ENCODE data around the gene MRPS2. TPM values are rescaled to one million over a fixed set of nuclear protein-coding genes. Genes with fewer than 3 reads are reported as not detected.

Gene MRPS2
- total and polyA plus RNA-seq, 10 of the 15 experiments (the other 5 are each of a cell fraction or from before 2014, with no cell fraction given) = 3.3 to 103 (median 69.5) TPM

DNA sequence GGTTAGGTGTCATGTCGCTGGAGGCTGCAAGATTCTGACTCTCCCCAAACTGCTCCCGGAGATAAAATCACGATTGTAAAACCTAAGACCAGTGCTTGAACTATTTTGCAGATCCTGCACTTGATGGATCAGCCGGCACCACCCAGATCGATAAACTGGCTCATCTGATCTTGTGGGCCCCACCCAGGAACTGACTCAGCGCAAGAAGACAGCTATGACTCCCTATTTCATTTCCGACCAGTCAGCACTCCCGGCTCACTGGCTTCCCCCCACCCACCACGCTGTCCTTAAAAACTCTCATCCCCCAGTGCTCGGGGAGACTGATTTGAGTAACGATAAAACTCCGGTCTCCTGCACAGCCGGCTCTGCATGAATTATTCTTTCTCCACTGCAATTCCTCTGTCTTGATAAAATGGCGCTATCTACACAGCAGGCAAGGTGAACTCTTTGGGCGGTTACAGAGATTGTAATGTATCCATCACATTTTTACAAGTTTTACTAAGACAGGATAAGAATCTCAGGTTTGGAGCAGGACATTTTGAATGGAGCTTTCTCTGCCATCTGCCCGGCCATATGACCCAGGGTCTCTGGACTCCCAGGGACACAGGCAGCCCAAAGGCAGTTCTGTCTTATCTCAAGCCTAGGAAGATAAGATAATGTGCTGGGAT, 31.5 kb upstream of the MRPS2 start (continued):
- TF ChIP-seq, protein P1, sequence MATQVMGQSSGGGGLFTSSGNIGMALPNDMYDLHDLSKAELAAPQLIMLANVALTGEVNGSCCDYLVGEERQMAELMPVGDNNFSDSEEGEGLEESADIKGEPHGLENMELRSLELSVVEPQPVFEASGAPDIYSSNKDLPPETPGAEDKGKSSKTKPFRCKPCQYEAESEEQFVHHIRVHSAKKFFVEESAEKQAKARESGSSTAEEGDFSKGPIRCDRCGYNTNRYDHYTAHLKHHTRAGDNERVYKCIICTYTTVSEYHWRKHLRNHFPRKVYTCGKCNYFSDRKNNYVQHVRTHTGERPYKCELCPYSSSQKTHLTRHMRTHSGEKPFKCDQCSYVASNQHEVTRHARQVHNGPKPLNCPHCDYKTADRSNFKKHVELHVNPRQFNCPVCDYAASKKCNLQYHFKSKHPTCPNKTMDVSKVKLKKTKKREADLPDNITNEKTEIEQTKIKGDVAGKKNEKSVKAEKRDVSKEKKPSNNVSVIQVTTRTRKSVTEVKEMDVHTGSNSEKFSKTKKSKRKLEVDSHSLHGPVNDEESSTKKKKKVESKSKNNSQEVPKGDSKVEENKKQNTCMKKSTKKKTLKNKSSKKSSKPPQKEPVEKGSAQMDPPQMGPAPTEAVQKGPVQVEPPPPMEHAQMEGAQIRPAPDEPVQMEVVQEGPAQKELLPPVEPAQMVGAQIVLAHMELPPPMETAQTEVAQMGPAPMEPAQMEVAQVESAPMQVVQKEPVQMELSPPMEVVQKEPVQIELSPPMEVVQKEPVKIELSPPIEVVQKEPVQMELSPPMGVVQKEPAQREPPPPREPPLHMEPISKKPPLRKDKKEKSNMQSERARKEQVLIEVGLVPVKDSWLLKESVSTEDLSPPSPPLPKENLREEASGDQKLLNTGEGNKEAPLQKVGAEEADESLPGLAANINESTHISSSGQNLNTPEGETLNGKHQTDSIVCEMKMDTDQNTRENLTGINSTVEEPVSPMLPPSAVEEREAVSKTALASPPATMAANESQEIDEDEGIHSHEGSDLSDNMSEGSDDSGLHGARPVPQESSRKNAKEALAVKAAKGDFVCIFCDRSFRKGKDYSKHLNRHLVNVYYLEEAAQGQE (IDR thresholded peaks at IDR 0.05; ENCODE audit: low read depth, low read length) = no peak
- no peak for TF ChIP-seq JUND (IDR thresholded peaks at IDR 0.05; ENCODE audit: low read depth, low read length)
- TF ChIP-seq TAF1 (IDR thresholded peaks at IDR 0.05; ENCODE audit: borderline replicate concordance, low read depth, low read length) = no peak
- no peak for TF ChIP-seq LARP7 (IDR thresholded peaks at IDR 0.05)
- TF ChIP-seq, protein P2, sequence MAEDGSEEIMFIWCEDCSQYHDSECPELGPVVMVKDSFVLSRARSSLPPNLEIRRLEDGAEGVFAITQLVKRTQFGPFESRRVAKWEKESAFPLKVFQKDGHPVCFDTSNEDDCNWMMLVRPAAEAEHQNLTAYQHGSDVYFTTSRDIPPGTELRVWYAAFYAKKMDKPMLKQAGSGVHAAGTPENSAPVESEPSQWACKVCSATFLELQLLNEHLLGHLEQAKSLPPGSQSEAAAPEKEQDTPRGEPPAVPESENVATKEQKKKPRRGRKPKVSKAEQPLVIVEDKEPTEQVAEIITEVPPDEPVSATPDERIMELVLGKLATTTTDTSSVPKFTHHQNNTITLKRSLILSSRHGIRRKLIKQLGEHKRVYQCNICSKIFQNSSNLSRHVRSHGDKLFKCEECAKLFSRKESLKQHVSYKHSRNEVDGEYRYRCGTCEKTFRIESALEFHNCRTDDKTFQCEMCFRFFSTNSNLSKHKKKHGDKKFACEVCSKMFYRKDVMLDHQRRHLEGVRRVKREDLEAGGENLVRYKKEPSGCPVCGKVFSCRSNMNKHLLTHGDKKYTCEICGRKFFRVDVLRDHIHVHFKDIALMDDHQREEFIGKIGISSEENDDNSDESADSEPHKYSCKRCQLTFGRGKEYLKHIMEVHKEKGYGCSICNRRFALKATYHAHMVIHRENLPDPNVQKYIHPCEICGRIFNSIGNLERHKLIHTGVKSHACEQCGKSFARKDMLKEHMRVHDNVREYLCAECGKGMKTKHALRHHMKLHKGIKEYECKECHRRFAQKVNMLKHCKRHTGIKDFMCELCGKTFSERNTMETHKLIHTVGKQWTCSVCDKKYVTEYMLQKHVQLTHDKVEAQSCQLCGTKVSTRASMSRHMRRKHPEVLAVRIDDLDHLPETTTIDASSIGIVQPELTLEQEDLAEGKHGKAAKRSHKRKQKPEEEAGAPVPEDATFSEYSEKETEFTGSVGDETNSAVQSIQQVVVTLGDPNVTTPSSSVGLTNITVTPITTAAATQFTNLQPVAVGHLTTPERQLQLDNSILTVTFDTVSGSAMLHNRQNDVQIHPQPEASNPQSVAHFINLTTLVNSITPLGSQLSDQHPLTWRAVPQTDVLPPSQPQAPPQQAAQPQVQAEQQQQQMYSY (CRISPR knock-in tag; IDR thresholded peaks at IDR 0.05) = no peak

Measured in GM12878 (cell line).